Prostate gland (tissue), 2 donors: ENCODE data around the gene STK38L. TPM values are rescaled to one million over a fixed set of nuclear protein-coding genes. Genes with fewer than 3 reads are reported as not detected.

Experiments
- DNase-seq: peaks from one replicate; pipeline ENCODE4 v3.0.0-alpha.2; 2019; ENCODE audit warnings: low spot score
- H3K27ac ChIP-seq, 2 donors: fragments of 200-600 bp; sonication (generic); 2 replicates each; pipeline ENCODE4 v1.5.1; 2017 to 2019
- H3K27me3 ChIP-seq: fragments of 200-600 bp; sonication (generic); replicated peaks from 2 replicates; pipeline ENCODE4 v1.5.1; 2019; ENCODE audit not compliant: insufficient read depth
- H3K36me3 ChIP-seq, 2 donors: fragments of 200-600 bp; sonication (generic); 1 replicate in 1 of 2; 2 replicates in 1 of 2; pipeline versions ENCODE4 v1.5.1 to v1.8.1; 2017 to 2019
- H3K4me1 ChIP-seq: fragments of 200-600 bp; sonication (generic); replicated peaks from 2 replicates; pipeline ENCODE4 v1.5.1; 2019
- H3K4me3 ChIP-seq, 2 donors: fragments of 200-600 bp; sonication (generic); 2 replicates each; pipeline ENCODE4 v1.5.1; 2017 to 2019
- H3K9me3 ChIP-seq: fragments of 200-600 bp; sonication (generic); 2 replicates; pipeline ENCODE4 v1.5.1; 2017
- CTCF ChIP-seq, 4 experiments: fragments of 200-600 bp in 2 of 4; fragments of 450-650 bp in 2 of 4; sonication (generic) in 2 of 4; IDR thresholded peaks; 1 replicate in 3 of 4; 2 replicates in 1 of 4; pipeline ENCODE4 v1.5.1; 2016 to 2019; ENCODE audit warnings: antibody characterized with exemption in 4 of 4, mild to moderate bottlenecking in 2 of 4, moderate library complexity in 2 of 4
- POLR2A ChIP-seq: fragments of 450-650 bp; IDR thresholded peaks from one replicate; pipeline ENCODE4 v1.6.1; 2016; ENCODE audit warnings: antibody characterized with exemption, mild to moderate bottlenecking
- POLR2AphosphoS5 ChIP-seq: sonication (generic); formaldehyde crosslinking; IDR thresholded peaks from one replicate; pipeline ENCODE4 v1.6.1; 2017; ENCODE audit warnings: antibody characterized with exemption
- WGBS: methylation state at CpG from one replicate; pipeline ENCODE4 v1.1.5; 2018; 5-methylcytosine and 5-hydroxymethylcytosine counted together
- intact Hi-C: fragments of 100-400 bp; cut with DNase I; formaldehyde crosslinking; loops from one replicate; pipeline ENCODE4 v1.14.2; 2022
- total RNA-seq, 2 donors: library from RNA; depleted of rRNA; stranded (reverse); fragments of >200 nt; gene quantifications; one replicate each; pipeline ENCODE4 v1.1.0, GENCODE V29; 2016

The STK38L gene
- total RNA-seq, 2 donors from 2014 or later, result 25.3 to 37.1 TPM

- Histone ChIP-seq H3K4me1 (no peaks in the 10 kb centered on the region), H3K36me3 (no peaks in the 10 kb centered on the region), H3K9me3 (no peaks in the 10 kb centered on the region), H3K4me3 (no peak overlapping the region), H3K27ac (no peak overlapping the region), H3K27me3 (no peaks in the 10 kb centered on the region)
- intact Hi-C loops, result no loop called here
- TF ChIP-seq CTCF (IDR thresholded peaks at IDR 0.05), result no peak
- TF ChIP-seq POLR2A, result no peak
- TF ChIP-seq POLR2AphosphoS5, result no peak
- no peak for DNase-seq
Measured at GRCh38 chr12:27300226-27300625, 56.1 kb downstream of the STK38L start.

GRCh38 chr12:27303139-27304111 is 59.3 kb downstream of the STK38L start:
- intact Hi-C loops, result no loop called here
- DNase-seq, result no peak
- Histone ChIP-seq H3K4me3 (no peak overlapping the region), H3K27me3 (no peaks in the 10 kb centered on the region), H3K27ac (no peak overlapping the region), H3K36me3 (no peaks in the 10 kb centered on the region), H3K9me3 (no peaks in the 10 kb centered on the region), H3K4me1 (no peaks in the 10 kb centered on the region)
- WGBS, result 56% methylated on average over 3 of the region's 3 CpGs
- TF ChIP-seq CTCF (IDR thresholded peaks at IDR 0.05), result no peak
- no peak for TF ChIP-seq POLR2AphosphoS5
- no peak for TF ChIP-seq POLR2A

- 62% methylated on average over 1 of the region's 1 CpG for WGBS
- Histone ChIP-seq H3K9me3 (no peaks in the 10 kb centered on the region), H3K27ac (no peak overlapping the region), H3K4me1 (no peaks in the 10 kb centered on the region), H3K27me3 (no peaks in the 10 kb centered on the region), H3K36me3 (no peaks in the 10 kb centered on the region), H3K4me3 (no peak overlapping the region)
- no peak for TF ChIP-seq POLR2A
- TF ChIP-seq CTCF (IDR thresholded peaks at IDR 0.05), result no peak
- TF ChIP-seq POLR2AphosphoS5, result no peak
- DNase-seq, result no peak
- intact Hi-C loops, result loop anchor here (5.0 kb wide), 1 partner anchor 283 kb away; the partner anchor contains the start of gene MED21
Measured at GRCh38 chr12:27304856-27305255, 60.8 kb downstream of the STK38L start.

GRCh38 chr12:27305673-27306456 is 61.8 kb downstream of the STK38L start:
- Histone ChIP-seq H3K36me3 (no peaks in the 10 kb centered on the region), H3K27ac (no peak overlapping the region), H3K9me3 (no peaks in the 10 kb centered on the region), H3K27me3 (no peaks in the 10 kb centered on the region), H3K4me3 (no peak overlapping the region), H3K4me1 (no peaks in the 10 kb centered on the region)
- TF ChIP-seq POLR2AphosphoS5, result no peak
- TF ChIP-seq CTCF (IDR thresholded peaks at IDR 0.05), result peak in 3 of 4 experiments; percentile 50 to 55 (median 52)
- no peak for TF ChIP-seq POLR2A
- no peak for DNase-seq
- WGBS, result 19% methylated on average over 1 of the region's 1 CpG
- intact Hi-C loops, result loop anchor here (5.0 kb wide), 1 partner anchor 284 kb away; the partner anchor contains the start of gene MED21
